Stimulated activated CD4-positive, alpha-beta T cell treated with anti-CD3 and anti-CD28 coated beads, Interleukin-4, amount 100 ng/mL, for 4 hours (primary cell): ENCODE data around the gene SDCCAG8.
"Not testable (repeated sequence)": the region's sequence is repeated elsewhere in the genome, so short reads cannot be mapped to it uniquely, and the experiment has no call there.

ENCODE experiments used
- DNase-seq, 2 experiments: peaks; one replicate each; pipeline ENCODE4 v3.0.0-alpha.2; 2020

The SDCCAG8 gene

DNA sequence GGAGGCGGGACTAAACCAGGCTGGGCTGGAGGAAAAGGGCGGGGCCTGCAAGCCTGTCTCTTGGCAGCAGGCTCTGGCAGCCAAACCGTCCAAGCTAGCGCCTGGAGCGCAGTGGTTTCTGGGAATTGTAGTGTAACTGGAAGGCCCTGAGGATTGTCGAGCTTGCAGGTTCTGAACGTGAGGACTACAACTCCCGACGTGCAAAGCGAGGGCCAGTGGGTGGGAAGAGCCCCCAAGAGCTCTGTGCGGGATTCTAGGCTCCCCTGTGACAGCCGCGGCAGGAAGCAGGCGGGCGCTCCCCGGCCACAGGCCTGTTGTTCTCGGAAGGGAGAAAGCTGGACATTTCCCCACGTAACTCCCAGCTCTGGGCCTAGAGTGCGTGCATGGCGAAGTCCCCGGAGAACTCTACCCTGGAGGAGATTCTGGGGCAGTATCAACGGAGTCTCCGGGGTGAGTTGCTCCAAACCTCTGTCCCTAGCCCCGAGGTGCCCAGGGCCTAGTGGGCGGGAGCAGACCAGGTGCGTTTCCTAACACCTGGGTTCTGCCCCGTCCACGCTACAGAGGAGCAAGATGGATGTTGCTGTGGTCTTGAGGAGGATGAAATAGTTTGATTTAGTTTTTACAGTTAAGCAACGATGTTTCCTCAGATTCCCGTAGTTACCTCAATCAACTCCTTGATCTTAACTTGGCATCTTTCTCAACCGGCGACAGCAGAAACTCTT lies at the start of gene SDCCAG8:
Gene SDCCAG8 (plus strand): TSS at position 251 of the 722 bp plus-strand sequence. CDS start 133 bp downstream, at position 384.
- peak; percentile 86 to 95 for DNase-seq

DNA sequence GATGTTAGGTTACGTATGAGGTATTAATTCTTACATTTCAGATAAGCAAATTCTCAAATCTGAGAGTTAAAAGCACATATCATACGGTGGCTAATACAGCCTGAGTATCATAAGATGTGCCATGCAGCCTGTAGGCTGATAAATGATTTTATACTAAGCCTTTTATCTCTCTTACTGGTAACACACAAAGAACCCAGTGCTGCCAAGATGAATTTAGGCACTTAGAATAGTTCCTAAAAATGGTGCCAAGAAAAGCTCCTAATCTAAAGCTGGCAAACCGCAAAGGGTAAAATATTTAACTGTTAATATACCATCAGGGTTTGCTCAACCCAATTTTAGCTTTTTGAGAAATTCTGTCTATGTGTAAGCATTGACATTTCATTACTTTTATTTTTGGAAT lies 43.9 kb upstream of the SDCCAG8 start:
- DNase-seq: not testable (repeated sequence)

DNA sequence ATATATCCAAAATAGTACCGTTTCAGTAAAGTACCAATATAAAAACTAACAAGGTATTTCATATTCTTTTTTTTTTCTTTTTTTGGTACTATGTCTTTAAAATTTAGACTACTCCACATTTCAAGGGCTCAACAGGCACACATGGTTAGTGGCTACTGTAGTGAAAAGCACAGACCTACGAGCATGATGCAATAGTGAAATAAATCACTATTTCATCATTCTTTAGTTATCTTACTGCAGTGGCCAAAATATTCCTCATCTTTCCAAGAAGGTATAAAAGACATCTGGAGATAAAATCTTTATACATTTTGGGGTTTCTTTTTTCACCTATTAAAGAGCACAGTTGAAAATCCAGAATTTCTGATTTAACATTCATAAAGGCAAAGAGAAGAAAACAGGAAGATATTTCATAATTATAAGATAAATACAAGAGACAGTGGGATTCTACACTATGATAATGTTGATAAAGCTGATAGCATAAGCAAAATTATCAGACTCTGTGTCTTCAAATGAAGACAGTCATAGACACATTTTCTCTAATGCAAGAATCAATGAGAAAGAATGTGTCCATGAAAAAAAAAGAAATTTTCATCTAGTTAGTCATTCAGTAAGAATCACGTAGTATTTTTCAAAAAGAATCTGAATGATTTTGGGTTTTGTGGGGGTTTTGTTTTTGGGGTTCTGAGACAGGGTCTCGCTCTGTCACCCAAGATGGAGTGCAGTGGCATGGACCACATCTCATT lies 42.6 kb upstream of the SDCCAG8 start:
- no peak for DNase-seq

DNA sequence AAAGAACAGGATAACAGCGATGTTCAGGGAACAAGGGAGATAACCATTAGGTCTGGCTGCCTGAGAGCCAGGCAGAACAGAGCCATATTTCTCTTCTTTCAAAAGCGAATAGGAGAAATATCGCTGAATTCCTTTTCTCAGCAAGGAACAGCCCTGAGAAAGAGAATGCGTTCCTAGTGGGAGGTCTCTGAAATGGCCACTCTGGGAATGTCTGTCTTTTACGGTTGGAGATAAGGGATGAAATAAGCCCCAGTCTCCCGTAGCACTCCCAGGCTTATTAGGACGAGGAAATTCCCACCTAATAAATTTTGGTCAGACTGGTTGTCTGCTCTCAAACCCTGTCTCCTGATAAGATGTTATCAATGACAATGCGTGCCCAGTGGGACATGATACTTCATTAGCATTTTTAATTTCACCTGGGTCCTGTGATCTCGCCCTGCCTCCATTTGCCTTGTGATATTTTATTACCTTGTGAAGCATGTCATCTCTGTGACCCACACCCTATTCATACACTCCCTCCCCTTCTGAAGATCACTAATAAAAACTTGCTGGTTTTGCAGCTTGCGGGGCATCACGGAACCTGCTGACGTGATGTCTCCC lies 40.5 kb upstream of the SDCCAG8 start:
- DNase-seq: not testable (repeated sequence)

DNA sequence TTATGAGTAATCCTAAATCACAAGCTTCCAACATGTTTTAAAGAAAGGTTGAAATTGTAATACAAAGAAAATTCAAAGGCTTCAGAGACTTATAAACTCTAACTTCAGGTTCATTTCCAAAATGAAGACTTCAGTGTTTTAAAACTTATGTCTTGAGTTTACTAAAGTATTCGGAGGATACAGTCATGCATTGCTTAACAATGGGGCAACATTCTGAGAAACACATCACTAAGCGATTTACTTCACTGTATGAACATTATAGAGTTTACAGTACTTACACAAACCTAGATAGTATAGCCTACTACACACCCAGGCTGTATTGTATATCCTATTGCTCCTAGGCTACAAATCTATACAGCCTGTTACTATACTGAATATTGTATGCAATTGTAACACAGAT lies 39.1 kb upstream of the SDCCAG8 start:
- DNase-seq: no peak

DNA sequence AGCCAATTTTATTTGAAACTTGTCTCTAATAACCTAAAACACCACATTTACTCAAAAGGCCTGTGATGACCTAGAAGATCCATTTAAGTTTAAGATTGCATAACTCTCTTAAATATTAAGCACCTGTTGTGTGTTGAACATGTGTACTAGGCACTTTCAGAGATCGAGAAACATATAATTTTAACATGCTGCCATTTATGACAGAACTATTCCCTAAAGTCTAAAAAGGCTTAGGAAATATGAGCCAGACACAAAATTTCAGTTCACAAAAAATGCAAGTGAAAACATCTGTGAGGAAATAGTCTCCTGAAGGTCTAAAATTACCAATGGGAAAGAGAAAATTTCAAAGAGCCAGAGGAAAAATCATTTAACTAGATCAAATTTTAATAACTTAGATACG lies 38.5 kb upstream of the SDCCAG8 start:
- DNase-seq: no peak

DNA sequence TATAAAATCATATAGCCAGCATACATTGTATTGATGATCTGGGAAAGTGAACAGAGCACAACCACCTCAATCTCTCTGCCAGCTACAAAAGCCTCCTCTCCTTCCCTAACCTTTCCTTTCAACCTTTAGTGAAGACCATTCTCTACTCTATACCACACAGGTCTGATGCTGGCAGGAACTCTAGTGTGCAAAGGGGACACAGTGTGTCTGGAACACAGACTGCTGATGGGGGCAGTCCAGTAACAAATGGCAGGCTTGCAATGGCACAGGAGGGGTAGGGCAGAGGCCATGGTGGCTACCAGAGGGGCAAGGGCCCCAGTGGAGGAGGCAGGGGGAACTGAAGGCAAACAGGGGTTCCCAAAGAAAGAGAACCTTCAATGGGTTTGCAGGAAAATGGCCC lies 37.8 kb upstream of the SDCCAG8 start:
- no peak for DNase-seq

DNA sequence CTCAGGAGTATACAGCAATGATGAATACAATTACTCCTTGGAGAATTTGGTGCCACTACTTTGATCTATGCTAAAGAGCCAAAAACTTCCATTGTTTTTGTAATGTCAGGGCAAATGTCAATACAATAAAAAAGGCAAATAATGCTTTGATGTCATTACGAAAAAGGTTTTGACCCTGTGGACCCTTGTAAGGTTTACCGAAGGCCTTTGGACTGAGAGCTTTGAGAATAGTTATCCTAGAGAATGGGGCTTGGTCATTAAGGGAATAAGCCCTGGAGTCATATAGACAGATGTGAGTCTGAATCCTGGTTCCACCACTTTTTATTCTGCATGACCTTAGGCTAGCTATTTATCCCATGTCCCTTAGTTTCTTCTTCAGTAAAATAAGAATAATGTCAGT lies 28.2 kb upstream of the SDCCAG8 start:
- no peak for DNase-seq

DNA sequence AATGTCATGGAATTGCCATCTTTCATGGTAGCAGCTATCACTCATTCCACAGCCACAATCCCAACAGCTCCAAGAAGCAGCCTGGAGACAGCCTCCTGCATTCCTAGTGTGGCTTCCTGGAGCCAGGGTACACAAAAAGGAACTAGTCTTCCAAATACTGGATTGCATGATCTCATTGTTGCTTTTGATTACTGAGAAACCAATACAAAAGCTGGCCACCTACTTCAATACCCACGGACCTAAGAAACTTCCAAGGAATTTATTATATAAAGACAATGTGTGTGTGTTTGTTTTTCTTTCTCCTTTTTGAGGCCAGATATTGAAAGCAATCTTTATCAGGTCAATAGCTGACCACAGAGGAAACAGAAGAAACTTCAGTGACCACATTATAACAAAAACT lies 26.3 kb upstream of the SDCCAG8 start:
- no peak for DNase-seq

DNA sequence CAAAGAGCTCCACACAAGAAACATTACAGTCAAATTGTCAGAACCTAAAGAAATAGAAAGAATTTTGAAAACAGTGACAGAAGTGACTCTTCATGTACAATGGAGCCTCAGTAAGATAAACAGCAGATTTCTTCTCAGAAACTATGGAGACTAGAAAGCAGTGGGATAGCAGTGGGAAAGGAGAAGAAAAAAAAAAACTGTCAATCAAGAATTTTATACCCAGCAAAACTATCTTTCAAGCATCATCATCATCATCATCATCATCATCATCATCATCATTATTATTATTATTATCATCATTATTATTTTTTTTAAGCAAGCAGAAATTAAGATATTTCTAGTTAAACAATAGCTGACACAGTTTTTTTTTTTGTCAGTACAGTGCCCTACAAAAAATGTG lies 24.9 kb upstream of the SDCCAG8 start:
- DNase-seq: no peak

DNA sequence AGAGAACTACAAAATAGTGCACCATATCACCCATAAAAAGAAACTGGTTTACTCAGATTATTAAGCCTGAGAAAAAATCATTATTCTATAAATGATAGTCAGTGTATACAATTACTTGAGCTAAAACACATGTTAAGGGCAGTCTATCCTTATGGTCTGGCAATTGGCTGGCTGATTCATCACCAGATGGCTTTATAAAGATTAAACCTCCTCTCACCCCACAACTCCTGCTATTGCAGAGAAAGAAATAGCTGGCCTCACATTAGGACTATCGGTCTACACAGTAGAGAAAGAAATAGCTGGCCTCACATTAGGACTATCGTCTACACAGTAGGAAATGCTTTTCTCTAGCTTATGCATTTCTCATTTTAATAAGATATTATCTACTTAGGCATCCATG lies 21.9 kb upstream of the SDCCAG8 start:
- no peak for DNase-seq

DNA sequence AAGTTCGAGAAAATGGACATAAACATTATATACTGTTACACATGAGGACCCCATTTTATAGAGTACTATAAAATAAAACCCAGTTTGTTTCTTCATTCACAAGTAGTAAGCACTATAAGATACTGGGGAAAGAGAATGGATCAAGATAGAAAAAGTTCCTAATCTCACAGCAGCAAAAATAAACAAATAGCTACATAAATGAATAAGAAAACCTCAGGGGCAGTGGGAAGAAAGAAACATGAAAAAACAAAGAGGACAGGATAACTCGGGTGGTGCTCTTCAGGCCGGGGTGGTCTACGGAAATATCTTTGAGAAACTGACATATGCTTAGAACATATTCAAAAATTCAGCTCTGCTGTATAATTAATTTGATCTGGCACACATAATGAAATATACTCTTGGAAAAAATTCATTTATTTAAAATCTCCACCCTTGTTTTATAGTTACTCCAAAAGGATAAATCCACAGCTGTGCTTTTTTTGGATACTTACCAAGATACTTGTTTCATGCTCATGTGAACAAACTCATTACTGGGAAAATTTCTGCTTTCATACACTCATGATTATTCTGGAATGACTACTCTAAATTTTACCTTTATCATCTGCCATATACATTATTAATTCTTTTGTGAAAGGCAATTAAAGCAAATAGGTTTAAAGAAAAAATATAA lies 20.7 kb upstream of the SDCCAG8 start:
- DNase-seq: no peak

DNA sequence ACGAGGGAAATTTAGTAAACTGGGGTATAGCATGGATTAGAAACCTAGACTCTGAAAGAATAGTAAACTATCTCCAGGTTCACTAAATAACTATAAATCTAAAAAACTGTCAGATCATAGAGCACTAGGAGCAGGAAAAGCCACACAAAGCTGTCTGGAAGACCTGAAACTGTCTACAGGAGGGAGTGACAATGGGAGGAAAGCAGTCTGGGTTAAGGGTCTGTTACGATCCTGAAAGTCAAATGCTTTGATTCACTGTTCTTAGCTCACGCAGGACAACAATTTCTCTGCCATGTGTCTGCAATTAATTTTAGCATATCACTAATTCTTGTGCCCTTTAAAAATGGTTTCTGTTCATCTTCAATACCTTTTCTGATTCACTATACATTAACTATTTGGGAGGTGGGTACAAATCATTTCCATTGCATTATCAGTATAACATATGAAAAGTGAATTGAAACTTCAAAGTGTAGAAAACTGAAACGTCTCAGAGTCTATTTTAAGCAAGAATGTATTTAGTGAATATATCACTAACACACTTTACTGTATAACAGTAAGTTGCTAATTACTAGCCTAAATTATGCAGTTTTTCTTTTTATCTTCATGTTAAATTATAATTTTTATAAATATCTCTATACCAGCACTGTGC lies 19.1 kb upstream of the SDCCAG8 start:
- no peak for DNase-seq

DNA sequence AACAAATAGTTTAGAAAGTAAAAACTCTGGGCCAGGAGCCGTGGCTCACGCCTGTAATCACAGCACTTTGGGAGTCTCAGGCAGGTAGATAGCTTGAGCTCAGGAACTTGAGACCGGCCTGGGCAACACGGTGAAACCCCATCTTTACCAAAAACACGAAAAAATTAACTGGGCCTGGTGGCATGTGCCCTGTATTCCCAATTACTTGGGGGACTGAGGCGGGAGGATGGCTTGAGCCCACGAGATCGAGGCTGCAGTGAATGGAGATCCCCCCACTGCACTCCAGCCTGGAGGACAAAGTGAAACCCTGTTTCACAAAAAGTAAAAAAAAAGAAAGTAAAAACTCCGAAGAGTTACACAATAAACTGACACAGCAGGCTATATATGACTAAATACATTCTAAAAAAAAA lies 11.4 kb upstream of the SDCCAG8 start:
- DNase-seq: no peak

DNA sequence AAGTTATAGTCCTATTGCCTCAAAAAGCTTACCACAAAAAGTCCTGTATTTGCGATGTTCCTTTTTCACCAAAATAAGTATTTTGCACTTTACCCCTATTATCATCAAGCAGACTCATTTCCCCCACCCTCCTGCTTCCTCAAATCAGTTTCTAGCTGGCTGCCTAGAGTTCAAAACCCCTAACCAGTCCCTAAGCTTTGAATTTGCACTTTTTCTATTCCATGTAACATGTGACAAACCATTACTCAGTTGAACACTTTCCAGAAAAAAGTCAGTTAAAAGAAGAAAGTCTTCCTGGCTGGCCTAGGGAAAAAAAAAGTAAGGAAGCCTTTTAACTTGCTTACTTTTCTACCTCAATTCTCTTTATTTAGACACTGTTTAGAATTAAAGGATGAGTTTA lies 8.9 kb upstream of the SDCCAG8 start:
- DNase-seq: no peak

DNA sequence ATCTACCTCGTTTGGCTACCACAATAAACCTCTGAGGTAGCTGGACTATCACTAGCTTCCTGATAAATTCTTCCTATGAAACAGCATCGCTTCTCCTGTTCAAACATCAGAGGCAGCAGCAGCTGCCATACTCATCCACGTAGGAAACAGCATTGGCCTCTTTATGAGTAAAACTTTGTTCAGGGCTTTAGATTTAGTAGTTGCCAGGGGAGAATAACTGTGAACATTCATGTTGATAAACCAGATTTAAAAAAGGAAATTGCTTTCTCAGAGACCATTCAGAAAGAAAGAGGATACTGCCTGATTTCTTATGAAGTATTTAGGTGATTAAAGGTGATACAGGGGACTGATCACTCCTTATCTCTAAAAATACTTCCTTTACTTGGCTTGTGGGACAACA lies 7.9 kb upstream of the SDCCAG8 start:
- DNase-seq: no peak

DNA sequence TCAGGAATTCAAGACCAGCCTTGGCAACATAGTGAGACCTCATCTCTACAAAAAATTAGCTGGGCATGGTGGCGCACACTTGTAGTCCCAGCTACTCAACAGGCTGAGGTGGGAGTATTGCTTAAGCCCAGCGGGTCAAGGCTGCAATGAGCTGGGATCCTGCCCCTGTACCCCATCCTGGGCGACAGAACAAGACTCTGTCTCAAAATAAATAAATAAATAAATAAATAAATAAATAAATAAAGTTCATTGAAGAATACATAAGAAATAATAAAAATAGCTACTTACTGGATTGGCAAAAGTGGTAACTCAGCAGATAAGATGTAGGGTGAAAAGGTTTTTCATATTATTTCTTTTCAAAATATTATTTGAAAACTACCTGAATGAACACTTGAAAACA lies 6.6 kb upstream of the SDCCAG8 start:
- DNase-seq: no peak

DNA sequence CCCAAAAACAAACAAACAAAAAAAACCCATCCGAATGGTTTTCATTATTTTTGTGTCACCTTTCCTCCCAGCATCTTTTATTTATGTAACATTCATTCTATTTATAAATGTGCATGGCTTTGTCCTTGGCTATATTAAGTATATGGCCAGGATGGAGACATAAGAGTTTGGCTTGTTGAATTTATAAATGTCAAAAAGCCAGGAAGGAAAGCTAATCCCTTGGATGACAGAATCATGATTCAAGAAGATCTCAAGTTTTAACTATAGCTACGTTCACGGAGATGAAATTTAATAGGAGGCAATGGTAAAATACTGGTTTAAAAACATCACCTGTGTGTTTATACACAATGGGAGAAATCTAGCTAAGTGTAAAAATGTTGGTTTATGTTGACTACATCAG lies 5.7 kb upstream of the SDCCAG8 start:
- no peak for DNase-seq

DNA sequence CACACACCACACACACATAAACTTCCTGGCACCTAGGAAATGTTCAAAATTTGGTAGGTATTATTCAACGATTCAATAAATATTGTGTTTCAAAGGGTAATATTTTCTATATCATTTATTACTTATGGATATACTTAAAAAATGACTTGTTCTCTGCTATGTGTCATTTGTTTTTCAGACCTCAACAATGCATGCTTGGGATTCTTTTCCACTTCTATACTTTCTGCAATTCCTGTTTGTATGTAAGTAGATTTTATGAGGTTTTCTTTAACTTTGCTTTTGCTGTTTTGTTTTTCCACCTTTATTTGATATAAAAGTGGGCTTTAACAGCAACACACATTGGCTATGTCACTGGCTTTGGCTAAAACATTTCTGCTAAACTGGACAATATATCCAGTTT lies 4.3 kb upstream of the SDCCAG8 start:
- no peak for DNase-seq

DNA sequence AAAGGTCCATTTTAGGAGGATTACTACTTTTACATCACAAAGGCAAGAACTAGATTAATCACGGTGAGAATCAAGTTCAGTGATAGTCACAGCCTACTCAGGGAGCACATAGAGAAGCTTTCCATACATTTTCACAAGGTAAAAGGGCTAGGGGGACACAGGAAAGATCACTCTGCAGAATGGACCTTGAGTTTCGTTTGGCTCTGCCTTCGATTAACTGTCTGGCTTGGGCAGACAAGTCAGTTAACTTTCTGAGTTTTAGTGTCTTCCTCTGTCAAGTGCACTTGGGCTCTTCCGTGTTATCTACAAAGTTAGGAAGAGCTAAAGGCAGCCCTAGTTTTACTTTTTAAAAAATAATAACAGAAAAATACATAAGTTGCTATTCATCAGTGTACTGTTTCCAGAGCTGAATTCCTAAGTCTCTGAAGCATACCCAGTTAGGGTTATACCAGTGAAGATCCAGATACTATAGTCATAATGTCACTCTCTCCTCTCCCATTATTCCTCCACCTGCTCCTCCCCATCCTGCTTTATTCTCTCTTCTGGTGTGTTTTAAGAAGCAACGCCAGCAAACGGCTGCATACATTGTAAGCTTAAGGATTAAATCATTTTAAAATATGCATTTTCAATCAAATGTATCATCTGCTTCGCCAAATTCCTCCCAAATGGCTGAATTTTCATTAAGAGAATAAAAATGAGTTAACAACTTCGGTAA lies 2.5 kb upstream of the SDCCAG8 start:
- DNase-seq: no peak

DNA sequence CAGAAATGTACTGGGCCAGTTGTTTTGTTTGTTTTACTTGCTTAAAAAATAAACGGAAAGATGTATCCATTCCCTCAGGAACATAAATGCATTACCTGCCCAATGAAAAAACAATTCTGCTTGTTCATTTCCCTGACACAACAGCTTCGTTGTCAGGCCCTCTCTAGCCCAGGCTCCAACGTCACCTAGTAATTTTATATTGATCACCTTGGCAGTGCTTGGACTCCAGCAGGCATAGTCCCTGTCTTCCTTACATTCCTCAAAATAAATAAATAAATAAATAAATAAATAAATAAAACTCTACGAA lies 2.0 kb upstream of the SDCCAG8 start:
- no peak for DNase-seq

DNA sequence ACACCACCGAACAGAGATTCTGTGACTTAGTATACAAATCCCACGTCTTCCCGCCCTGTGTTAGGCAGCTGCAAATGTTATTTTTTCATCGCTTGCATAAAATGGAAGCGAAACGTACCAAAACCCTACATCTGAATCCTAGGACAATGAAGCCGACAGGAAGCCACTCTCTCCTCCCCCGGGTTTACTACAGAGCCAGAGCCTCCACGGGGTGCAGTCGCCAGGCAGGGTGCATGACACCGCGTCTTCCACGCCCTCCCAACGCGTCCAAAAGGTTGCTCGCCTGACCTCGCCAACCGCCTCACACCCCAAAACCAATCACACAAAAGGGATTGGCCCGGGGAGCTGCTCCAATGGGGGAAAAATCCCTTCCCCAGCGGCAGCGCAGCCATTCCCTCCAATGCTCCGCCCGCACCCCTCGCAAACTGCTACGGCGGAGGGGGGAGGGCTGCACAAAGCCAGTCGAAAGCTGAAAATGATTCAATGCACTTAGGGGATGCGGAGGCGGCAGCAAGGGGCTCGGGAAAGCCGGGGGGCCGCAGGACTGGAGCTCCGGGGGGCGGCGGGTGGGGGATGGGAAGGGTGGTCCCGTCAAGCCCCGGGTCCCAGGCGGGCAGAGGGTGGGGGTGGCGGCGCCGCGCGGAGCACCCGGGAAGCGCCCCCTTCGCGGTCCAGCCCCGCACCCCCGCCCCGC lies 1.5 kb upstream of the SDCCAG8 start:
- peak; percentile 53 to 55 for DNase-seq
